WTC11 (cell line): ENCODE results near the gene STK32B. TPM values are rescaled to one million over a fixed set of nuclear protein-coding genes. Genes with fewer than 3 reads are reported as not detected.

Experiments used
- ATAC-seq: fragments of 200-7000 bp; cut with Tn5 transposase; 2 replicates; pipeline ENCODE4 v1.10.0; 2021; ENCODE audit warnings: mild to moderate bottlenecking, moderate library complexity
- CTCF ChIA-PET: fragments of 300-600 bp; sonication (Branson Sonifier 250); formaldehyde crosslinking; loops from one replicate; lab custom pipeline; 2021; ENCODE audit warnings: antibody characterized with exemption; lab: Charles Lee
- POLR2A ChIA-PET: fragments of 350-600 bp; sonication (Branson Sonifier 250); formaldehyde crosslinking; loops from one replicate; lab custom pipeline; 2021; ENCODE audit warnings: antibody characterized with exemption; lab: Charles Lee
- DNase-seq: peaks from one replicate; pipeline ENCODE4 v3.0.0; 2021; ENCODE audit warnings: low spot score
- H3K27ac Mint-ChIP-seq: 2 replicates; pipeline ENCODE4 v1.8.0; 2021; ENCODE audit warnings: mixed read lengths
- H3K27me3 Mint-ChIP-seq: 2 replicates; pipeline ENCODE4 v1.8.0; 2021; ENCODE audit warnings: low read depth, mild to moderate bottlenecking, moderate library complexity, mixed read lengths
- H3K36me3 Mint-ChIP-seq: 2 replicates; pipeline ENCODE4 v1.8.0; 2021; ENCODE audit warnings: mixed read lengths
- H3K4me1 Mint-ChIP-seq: 2 replicates; pipeline ENCODE4 v1.8.0; 2022; ENCODE audit warnings: mixed read lengths
- H3K4me3 Mint-ChIP-seq: 2 replicates; pipeline ENCODE4 v1.8.0; 2021; ENCODE audit warnings: mild to moderate bottlenecking, moderate library complexity, mixed read lengths
- H3K9me3 Mint-ChIP-seq: 2 replicates; pipeline ENCODE4 v1.8.0; 2021; ENCODE audit warnings: mixed read lengths
- E2F5 ChIP-seq: sonication (generic); formaldehyde crosslinking; IDR thresholded peaks from 2 replicates; pipeline ENCODE4 v1.8.1; 2022; ENCODE audit warnings: mild to moderate bottlenecking, moderate library complexity, missing genetic modification reagents
- NFATC4 ChIP-seq: fragments of 250-450 bp; sonication (Bioruptor Pico); IDR thresholded peaks from 2 replicates; pipeline ENCODE4 v1.9.0; 2021; ENCODE audit warnings: mild to moderate bottlenecking
- NR1H2 ChIP-seq: sonication (generic); formaldehyde crosslinking; IDR thresholded peaks from 2 replicates; pipeline ENCODE4 v1.9.0; 2021; ENCODE audit warnings: mild to moderate bottlenecking, moderate library complexity, missing genetic modification reagents
- RELA ChIP-seq: sonication (generic); formaldehyde crosslinking; IDR thresholded peaks from 2 replicates; pipeline ENCODE4 v1.8.1; 2022; ENCODE audit warnings: missing genetic modification reagents, mild to moderate bottlenecking, borderline replicate concordance
- STAT6 ChIP-seq: sonication (generic); formaldehyde crosslinking; conservative IDR thresholded peaks from 2 replicates; pipeline ENCODE4 v1.8.1; 2023; ENCODE audit warnings: mild to moderate bottlenecking, low read depth, missing genetic modification reagents, moderate library complexity
- TP53 ChIP-seq: sonication (generic); formaldehyde crosslinking; IDR thresholded peaks from 2 replicates; pipeline ENCODE4 v1.8.1; 2023; ENCODE audit warnings: mild to moderate bottlenecking, missing genetic modification reagents
- ZNF121 ChIP-seq: sonication (generic); formaldehyde crosslinking; IDR thresholded peaks from 2 replicates; pipeline ENCODE4 v1.8.0; 2023; ENCODE audit warnings: missing genetic modification reagents
- ZNF138 ChIP-seq: sonication (generic); formaldehyde crosslinking; conservative IDR thresholded peaks from 2 replicates; pipeline ENCODE4 v1.8.1; 2022; ENCODE audit warnings: mild to moderate bottlenecking, moderate library complexity, missing genetic modification reagents
- ZNF232 ChIP-seq: sonication (generic); formaldehyde crosslinking; IDR thresholded peaks from 2 replicates; pipeline ENCODE4 v1.8.0; 2022; ENCODE audit warnings: mild to moderate bottlenecking, missing genetic modification reagents
- total RNA-seq: library from RNA; stranded (reverse); gene quantifications from 3 replicates; pipeline ENCODE4 v1.2.3, GENCODE V29; 2021
- TF ChIP-seq, protein P1 (sequence below): fragments of 250-450 bp; sonication (Bioruptor Pico); IDR thresholded peaks from 2 replicates; pipeline ENCODE4 v1.8.0; 2021; ENCODE audit warnings: mild to moderate bottlenecking
- TF ChIP-seq, protein P2 (sequence below): sonication (generic); formaldehyde crosslinking; IDR thresholded peaks from 2 replicates; pipeline ENCODE4 v1.8.0; 2023; ENCODE audit warnings: missing genetic modification reagents, mild to moderate bottlenecking, borderline replicate concordance
- TF ChIP-seq, protein P3 (sequence below): sonication (generic); formaldehyde crosslinking; IDR thresholded peaks from 2 replicates; pipeline ENCODE4 v1.8.1; 2023; ENCODE audit warnings: mild to moderate bottlenecking, missing genetic modification reagents
- TF ChIP-seq, protein P4 (sequence below): sonication (generic); formaldehyde crosslinking; IDR thresholded peaks from 2 replicates; pipeline ENCODE4 v1.8.0; 2023; ENCODE audit warnings: mild to moderate bottlenecking, missing genetic modification reagents

The STK32B gene
- total RNA-seq, 1 experiment from 2014 or later = 1.9 TPM

DNA sequence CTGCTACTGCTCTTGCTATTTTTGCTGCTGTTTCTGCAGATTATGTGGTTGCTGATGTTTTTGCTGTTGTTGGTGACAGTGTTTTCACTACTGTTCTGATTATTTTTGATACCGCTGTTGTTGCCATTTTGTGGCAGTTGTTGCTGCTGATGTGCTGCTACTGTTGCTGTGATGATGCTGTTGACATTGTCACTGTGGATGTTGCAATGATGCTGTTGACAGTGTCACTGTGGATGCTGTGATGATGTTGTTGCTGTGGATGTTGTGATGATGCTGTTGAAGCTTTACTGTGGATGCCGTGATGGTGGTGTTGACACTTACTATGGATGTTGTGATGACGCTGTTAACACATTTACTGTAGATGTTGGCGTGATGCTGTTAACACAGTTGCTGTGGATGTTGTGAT, 476.8 kb downstream of the STK32B start:
- TF ChIP-seq E2F5 = no peak
- TF ChIP-seq, protein P1, sequence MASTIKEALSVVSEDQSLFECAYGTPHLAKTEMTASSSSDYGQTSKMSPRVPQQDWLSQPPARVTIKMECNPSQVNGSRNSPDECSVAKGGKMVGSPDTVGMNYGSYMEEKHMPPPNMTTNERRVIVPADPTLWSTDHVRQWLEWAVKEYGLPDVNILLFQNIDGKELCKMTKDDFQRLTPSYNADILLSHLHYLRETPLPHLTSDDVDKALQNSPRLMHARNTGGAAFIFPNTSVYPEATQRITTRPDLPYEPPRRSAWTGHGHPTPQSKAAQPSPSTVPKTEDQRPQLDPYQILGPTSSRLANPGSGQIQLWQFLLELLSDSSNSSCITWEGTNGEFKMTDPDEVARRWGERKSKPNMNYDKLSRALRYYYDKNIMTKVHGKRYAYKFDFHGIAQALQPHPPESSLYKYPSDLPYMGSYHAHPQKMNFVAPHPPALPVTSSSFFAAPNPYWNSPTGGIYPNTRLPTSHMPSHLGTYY = no peak
- Mint-ChIP-seq H3K4me1 (peaks cover 10% of the 10 kb centered on the region), H3K4me3 (no peak overlapping the region), H3K36me3 (no peaks in the 10 kb centered on the region; the same call in 1 of the 2 replicates), H3K27ac (no peak overlapping the region), H3K27me3 (no peaks in the 10 kb centered on the region), H3K9me3 (peaks cover 23% of the 10 kb centered on the region)
- ChIA-PET CTCF (no interaction called here), POLR2A (no interaction called here)
- ATAC-seq (no peak), DNase-seq (no peak)

DNA sequence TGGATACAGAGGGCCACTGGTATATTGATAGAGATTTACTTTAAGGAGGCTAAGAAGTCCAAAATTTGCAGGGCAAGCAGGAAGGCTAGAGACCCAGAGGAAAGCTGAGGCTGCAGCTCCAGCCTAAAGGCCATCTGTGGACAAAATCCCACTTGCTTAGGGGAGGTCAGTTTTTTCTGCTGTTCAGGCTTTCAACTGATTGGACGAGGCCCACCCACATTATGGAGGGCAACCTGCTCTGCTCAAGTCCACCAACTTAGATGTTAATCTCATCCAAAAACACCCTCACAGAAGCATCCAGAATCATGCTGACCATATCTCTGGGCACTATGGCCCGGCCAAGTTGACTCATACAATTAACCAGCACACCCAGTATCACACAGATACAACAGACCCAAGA, 480.8 kb downstream of the STK32B start:
- no peak for TF ChIP-seq NR1H2
- no peak for TF ChIP-seq ZNF232 (CRISPR knock-in tag)
- TF ChIP-seq ZNF121 (CRISPR knock-in tag) = no peak
- TF ChIP-seq, protein P1 = no peak
- Mint-ChIP-seq H3K4me3 (no peak overlapping the region), H3K27ac (no peak overlapping the region), H3K36me3 (no peaks in the 10 kb centered on the region; the same call in 1 of the 2 replicates), H3K4me1 (no peaks in the 10 kb centered on the region), H3K27me3 (peaks cover 4% of the 10 kb centered on the region; the same call in 1 of the 2 replicates), H3K9me3 (peaks cover 26% of the 10 kb centered on the region)
- POLR2A ChIA-PET = no interaction called here
- CTCF ChIA-PET = no interaction called here
- no peak for ATAC-seq
- no peak for DNase-seq

DNA sequence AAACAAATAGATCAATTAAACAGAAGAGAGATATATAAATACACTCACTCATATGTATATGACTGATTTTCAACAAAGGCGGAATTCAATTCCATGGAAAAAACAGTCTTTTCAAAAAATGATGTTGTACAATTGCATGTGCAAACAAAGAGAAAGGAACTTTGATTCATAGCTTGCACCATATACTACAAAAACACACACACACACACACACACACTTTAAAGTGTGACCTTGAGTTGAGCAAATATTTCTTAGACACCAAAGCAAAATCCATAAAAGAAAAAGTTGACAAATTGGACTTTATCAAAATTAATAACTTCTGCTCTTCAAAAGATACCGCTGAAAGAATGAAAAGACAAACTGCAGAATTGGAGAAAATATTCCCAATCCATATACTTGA, 488.3 kb downstream of the STK32B start:
- TF ChIP-seq TP53 (CRISPR knock-in tag) (no peak), RELA (CRISPR knock-in tag) (no peak)
- POLR2A ChIA-PET = no interaction called here
- no peaks in the 10 kb centered on the region; the same call in 1 of the 2 replicates for H3K27me3 Mint-ChIP-seq
- no peaks in the 10 kb centered on the region for H3K4me1 Mint-ChIP-seq
- ATAC-seq = no peak
- no peak for DNase-seq
- no peaks in the 10 kb centered on the region; the same call in 1 of the 2 replicates for H3K36me3 Mint-ChIP-seq
- H3K4me3 Mint-ChIP-seq = no peak overlapping the region
- peaks cover 10% of the 10 kb centered on the region for H3K9me3 Mint-ChIP-seq
- CTCF ChIA-PET = interaction anchor here (1.2 kb wide), 1 partner anchor 139 kb away, joined by 3 read pairs; no protein-coding TSS in a partner anchor
- no peak overlapping the region for H3K27ac Mint-ChIP-seq

DNA sequence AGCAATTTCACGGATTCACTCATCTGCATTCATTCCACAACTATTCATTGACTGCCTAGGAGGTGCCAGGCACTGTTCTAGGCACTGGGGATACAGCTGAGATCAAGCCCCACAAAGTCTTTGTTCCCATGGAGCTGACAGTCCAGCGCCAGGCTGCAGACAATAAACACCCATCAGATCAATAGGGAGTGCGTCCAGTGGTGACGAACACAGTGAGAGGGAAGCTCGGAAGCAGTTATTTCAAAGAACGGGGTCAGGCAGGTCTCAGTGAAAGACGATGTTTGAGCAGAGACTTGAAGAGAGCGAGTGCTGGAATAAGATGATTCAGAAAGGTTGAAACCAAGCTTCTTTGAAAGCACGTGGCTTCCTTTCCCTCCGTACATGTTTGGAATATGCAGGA, 489.9 kb downstream of the STK32B start:
- Mint-ChIP-seq H3K27me3 (peaks cover 2% of the 10 kb centered on the region; the same call in 1 of the 2 replicates), H3K4me1 (no peaks in the 10 kb centered on the region), H3K36me3 (no peaks in the 10 kb centered on the region), H3K9me3 (no peaks in the 10 kb centered on the region), H3K4me3 (no peak overlapping the region), H3K27ac (no peak overlapping the region)
- ChIA-PET CTCF (no interaction called here), POLR2A (no interaction called here)
- no peak for DNase-seq
- ATAC-seq = no peak
- TF ChIP-seq, protein P2, sequence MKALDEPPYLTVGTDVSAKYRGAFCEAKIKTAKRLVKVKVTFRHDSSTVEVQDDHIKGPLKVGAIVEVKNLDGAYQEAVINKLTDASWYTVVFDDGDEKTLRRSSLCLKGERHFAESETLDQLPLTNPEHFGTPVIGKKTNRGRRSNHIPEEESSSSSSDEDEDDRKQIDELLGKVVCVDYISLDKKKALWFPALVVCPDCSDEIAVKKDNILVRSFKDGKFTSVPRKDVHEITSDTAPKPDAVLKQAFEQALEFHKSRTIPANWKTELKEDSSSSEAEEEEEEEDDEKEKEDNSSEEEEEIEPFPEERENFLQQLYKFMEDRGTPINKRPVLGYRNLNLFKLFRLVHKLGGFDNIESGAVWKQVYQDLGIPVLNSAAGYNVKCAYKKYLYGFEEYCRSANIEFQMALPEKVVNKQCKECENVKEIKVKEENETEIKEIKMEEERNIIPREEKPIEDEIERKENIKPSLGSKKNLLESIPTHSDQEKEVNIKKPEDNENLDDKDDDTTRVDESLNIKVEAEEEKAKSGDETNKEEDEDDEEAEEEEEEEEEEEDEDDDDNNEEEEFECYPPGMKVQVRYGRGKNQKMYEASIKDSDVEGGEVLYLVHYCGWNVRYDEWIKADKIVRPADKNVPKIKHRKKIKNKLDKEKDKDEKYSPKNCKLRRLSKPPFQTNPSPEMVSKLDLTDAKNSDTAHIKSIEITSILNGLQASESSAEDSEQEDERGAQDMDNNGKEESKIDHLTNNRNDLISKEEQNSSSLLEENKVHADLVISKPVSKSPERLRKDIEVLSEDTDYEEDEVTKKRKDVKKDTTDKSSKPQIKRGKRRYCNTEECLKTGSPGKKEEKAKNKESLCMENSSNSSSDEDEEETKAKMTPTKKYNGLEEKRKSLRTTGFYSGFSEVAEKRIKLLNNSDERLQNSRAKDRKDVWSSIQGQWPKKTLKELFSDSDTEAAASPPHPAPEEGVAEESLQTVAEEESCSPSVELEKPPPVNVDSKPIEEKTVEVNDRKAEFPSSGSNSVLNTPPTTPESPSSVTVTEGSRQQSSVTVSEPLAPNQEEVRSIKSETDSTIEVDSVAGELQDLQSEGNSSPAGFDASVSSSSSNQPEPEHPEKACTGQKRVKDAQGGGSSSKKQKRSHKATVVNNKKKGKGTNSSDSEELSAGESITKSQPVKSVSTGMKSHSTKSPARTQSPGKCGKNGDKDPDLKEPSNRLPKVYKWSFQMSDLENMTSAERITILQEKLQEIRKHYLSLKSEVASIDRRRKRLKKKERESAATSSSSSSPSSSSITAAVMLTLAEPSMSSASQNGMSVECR = no peak
- TF ChIP-seq, protein P3, sequence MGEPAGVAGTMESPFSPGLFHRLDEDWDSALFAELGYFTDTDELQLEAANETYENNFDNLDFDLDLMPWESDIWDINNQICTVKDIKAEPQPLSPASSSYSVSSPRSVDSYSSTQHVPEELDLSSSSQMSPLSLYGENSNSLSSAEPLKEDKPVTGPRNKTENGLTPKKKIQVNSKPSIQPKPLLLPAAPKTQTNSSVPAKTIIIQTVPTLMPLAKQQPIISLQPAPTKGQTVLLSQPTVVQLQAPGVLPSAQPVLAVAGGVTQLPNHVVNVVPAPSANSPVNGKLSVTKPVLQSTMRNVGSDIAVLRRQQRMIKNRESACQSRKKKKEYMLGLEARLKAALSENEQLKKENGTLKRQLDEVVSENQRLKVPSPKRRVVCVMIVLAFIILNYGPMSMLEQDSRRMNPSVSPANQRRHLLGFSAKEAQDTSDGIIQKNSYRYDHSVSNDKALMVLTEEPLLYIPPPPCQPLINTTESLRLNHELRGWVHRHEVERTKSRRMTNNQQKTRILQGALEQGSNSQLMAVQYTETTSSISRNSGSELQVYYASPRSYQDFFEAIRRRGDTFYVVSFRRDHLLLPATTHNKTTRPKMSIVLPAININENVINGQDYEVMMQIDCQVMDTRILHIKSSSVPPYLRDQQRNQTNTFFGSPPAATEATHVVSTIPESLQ (CRISPR knock-in tag) = no peak
- TF ChIP-seq, protein P4, sequence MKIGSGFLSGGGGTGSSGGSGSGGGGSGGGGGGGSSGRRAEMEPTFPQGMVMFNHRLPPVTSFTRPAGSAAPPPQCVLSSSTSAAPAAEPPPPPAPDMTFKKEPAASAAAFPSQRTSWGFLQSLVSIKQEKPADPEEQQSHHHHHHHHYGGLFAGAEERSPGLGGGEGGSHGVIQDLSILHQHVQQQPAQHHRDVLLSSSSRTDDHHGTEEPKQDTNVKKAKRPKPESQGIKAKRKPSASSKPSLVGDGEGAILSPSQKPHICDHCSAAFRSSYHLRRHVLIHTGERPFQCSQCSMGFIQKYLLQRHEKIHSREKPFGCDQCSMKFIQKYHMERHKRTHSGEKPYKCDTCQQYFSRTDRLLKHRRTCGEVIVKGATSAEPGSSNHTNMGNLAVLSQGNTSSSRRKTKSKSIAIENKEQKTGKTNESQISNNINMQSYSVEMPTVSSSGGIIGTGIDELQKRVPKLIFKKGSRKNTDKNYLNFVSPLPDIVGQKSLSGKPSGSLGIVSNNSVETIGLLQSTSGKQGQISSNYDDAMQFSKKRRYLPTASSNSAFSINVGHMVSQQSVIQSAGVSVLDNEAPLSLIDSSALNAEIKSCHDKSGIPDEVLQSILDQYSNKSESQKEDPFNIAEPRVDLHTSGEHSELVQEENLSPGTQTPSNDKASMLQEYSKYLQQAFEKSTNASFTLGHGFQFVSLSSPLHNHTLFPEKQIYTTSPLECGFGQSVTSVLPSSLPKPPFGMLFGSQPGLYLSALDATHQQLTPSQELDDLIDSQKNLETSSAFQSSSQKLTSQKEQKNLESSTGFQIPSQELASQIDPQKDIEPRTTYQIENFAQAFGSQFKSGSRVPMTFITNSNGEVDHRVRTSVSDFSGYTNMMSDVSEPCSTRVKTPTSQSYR (CRISPR knock-in tag) = no peak
- no peak for TF ChIP-seq ZNF138
- TF ChIP-seq NFATC4 = no peak
- TF ChIP-seq STAT6 (CRISPR knock-in tag) = no peak
